A673 (cell line): ENCODE measurements around the gene KHDC1.
A peak's percentile ranks its signal among the peaks of the same experiment; 100 is the strongest.

Source experiments
- EZH2 ChIP-seq: fragments of 200-600 bp; sonication (generic); IDR thresholded peaks from 2 replicates; pipeline ENCODE4 v1.6.1; 2017; ENCODE audit warnings: borderline replicate concordance, low read depth, mild to moderate bottlenecking, mixed read lengths, antibody characterized with exemption, low read length; ENCODE audit not compliant: poor library complexity, severe bottlenecking
- TF ChIP-seq, protein P1 (sequence below): fragments of 300-800, 200-600 bp; sonication (generic); conservative IDR thresholded peaks from 2 replicates; pipeline ENCODE4 v1.5.1; 2017; ENCODE audit warnings: low read depth, mild to moderate bottlenecking, antibody characterized with exemption, low read length, moderate library complexity, mixed read lengths

DNA sequence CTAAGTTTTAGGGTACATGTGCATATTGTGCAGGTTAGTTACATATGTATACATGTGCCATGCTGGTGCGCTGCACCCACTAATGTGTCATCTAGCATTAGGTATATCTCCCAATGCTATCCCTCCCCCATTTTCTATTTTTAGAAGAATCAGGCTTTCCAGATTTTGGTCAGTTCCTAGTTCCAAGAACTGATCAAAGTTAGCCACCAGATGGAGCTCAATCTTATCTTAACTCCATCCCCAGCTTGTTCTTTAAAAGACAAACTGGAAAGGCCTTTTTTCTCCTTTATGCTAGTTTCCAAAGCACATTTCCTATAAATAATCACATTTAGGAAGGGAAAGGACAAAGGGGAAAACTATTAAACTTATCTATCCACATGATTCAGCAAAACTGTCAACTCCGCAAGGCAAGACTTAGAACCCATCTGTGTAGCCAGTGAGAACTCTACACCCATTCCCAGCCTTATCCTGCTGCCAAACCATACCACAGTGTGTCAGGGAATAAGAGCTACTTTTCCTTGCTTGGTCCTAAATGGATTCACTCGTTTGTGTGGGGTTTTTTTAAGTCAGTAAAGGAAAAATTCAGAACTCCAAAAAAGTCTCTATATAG is 22.8 kb upstream of the KHDC1 start:
- TF ChIP-seq, protein P1, sequence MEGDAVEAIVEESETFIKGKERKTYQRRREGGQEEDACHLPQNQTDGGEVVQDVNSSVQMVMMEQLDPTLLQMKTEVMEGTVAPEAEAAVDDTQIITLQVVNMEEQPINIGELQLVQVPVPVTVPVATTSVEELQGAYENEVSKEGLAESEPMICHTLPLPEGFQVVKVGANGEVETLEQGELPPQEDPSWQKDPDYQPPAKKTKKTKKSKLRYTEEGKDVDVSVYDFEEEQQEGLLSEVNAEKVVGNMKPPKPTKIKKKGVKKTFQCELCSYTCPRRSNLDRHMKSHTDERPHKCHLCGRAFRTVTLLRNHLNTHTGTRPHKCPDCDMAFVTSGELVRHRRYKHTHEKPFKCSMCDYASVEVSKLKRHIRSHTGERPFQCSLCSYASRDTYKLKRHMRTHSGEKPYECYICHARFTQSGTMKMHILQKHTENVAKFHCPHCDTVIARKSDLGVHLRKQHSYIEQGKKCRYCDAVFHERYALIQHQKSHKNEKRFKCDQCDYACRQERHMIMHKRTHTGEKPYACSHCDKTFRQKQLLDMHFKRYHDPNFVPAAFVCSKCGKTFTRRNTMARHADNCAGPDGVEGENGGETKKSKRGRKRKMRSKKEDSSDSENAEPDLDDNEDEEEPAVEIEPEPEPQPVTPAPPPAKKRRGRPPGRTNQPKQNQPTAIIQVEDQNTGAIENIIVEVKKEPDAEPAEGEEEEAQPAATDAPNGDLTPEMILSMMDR = peak; percentile 55
- no peak for TF ChIP-seq EZH2
